ENCODE data around the gene E2F4.
A peak's percentile ranks its signal among the peaks of the same experiment; 100 is the strongest.

The E2F4 gene

DNA sequence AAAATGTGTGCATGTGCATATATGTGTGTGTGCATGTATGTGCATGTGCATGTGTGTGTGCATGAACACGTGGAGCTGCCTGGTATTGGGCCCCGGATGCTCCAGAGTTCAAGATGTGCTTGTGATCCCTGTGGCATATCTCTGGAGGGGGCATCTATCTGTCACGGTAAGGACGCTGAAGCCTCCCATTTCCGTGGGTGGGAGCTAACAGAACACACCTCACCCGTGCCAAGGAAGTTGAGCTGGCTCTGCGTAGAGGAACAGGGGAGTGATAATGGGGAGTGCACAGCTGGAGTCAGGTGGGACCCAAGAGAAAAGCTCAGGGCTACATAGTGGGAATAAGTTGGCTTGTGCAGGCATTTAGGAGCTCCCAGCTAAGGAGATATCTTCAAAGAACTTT lies 19.7 kb downstream of the E2F4 start:
- DNase-seq, result no peak

DNA sequence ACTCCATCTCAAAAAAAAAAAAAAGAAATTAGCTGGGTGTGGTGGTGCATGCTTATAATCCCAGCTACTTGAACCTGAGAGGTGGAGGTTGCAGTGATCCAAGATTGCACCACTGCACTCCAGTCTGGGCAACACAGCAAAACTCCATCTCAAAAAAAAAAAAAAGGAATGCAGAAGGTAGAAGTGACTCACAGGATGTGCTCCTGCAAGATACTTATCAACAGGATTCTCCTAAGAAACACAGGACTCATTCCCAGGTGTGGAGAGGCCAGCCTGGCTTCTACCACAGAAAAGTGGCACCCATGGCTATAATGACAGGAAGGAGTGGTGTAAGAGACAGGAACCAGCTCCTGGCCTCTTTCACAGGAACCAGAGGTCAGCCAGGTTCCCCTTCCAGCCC lies 20.8 kb downstream of the E2F4 start:
- no peak for DNase-seq

DNA sequence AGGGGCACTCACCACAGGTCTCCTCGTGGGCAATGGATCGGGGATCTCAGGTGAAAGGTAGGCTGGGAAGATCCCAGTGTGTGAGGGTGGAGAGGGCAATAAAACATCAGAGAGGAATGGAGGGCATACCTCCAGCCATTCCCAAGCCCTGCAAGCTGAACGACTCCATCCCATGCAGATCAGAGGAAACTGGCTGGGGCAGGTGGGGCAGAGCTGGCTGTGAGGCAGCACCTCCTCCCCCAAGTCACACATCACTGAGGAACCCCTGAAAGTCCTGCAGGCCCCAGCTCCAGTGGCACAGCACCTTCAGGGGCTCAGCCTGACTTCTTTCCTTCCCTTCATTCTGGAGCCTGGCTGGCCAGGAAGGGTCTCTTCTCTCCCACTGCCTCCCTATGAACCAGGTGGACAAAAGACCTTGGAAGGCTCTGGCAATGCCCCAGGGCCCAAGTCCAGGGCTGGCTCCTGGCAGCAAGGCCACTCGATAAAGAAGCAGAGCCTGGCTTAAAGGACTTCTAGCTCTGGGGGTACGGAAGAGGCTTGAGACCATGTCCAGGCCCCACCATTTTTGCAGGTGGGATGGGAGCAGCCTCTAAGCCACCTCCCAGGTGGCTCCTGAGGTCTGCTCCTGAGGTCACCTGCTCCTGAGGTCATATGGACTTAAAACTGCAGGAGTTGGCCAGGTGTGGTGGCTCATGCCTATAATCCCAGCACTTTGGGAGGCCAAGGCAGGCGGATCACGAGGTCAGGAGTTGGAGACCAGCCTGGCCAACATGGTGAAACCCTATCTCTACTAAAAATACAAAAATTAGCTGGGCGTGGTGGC lies 21.5 kb downstream of the E2F4 start:
- DNase-seq, result no peak

DNA sequence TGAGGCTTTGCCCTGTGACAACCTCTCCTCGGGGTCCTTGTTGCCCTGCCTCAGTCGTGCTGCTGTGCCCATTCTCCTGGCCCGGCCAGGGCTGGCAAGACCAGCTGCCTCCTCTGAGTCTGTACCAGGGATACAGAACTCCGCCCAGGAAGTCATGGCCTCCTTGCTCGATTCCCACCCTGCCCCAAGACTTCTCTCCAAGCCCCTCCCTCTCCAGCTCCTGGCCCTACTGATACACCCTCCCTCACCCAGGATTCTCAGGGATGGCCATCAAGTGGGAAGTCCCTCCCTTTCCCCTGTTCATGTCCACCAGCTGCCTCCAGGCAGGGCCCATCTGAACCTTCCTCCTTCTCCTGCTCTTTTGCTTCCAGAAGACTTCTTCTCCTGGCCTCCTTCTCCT lies 23.8 kb downstream of the E2F4 start:
- DNase-seq, result no peak

DNA sequence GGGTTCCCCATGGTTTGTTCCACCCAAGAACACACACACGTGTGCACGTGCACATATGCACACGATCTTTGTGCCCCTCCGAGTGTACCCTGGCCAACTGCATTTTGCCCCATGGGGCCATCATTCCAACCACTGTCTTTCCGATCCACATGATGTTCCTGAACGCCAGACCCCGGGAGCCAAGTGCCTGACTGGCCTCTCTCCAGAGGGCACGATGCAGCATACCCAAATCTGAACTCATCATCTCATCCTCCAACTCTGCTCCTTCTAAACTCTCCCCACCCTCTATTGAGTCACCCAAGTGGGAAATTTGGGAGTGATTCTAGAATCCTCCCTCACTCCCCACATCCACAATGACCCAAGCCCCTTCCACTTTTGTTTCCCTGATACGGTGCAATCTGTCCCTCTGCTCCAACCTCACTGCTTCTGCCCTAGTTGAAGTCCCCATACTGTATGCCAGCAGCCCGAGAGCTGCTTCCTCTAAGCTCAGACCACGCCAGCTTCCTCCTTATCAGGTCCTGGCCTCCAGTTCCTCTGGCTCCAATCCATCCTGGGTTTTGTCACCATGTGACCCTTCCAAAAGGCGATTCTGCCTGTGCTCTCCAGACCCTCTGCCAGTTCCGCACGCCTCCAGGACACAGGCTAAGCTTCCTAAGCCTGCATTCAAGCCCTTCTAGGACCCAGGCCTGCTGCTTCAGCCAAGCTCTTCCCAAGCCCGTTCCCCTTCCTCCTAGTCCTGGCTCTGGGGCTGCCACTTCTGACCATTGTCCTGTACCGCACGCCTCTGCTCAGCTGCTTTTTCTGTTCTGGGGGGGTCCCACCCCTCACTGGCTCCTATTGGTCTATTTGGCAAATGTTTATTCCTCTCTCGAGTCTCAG lies 24.9 kb downstream of the E2F4 start:
- DNase-seq, result no peak

DNA sequence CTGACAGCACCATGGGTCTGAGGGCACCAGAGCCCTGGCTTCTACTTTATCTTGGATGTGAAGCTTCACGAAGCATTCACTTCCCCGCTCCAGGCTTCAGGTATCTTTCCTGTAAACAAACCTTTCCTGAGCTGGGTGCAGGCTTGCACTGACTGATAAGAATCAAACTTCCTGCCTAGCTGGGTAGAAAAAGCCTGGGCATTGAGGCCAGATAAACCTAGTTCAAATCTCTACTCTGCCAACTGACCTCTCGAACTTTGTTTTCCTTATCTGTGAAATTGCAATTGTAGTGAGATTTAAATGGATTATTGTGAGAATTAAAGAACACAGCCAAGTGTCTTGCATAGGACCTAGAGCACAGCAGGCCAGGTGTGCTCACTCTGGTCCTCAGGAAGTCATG lies 32.0 kb downstream of the E2F4 start:
- no peak for DNase-seq

DNA sequence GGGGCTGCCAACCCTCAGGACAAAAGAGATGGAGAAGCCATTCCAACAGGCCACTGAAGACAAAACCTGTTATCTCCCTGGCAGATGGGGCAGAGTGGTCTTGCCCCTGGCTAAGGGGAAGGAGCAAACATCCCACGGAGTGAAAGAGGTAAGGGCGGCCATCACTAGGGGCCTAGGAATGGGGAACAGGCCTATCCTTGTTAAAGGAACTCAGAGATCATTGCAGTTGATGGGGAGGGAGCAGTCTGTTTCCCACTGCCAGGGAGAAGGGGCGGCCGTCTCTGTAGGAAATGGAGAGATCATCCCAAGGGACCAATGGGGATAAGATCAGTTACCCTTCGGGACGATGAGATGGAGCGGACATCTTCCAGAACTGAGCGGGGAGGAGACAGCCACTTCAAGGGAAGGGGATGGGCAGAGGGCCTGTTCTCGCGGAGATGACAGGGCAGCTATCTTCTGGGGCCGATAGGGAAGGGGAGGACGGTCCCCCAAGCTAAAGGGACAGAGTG lies 34.4 kb downstream of the E2F4 start:
- no peak for DNase-seq

DNA sequence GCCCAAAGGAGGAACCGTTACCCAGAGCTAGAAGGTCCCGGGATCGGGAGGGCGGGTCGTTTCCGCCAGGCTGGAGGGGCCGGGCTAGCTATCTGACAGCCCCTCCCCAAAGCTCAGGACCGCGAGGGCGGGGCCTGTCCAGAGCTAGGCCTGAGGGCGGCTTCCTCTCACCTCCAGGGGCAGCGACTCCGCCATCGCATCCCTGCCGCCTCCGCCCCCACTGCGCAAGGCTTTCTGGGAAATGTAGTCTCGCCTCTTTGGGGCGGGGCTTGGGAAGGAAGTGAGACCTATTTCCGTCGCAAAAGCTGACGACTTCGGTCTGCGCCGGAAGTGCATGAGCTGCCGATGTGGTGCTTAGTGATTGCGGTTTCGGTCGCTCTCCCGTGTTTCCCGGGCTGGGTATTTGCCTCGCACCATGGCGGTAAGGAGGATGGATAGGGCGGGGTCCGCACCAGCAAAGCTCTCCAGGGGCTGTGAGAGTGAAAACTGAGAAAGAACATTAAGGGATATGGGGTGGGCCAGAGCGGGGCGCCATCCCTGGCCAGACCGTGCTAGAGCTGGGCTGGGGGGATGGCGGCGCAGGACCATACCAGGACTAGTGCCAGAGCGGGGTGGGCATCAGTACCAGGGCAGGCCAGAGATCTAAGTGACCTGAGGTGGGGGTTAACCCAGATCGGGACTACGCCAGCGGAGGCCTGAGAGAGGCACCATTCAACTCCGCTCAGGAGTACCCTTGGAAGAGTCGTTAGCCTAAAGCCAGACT lies 35.0 kb downstream of the E2F4 start, which contains the start of gene TMEM208:
TSS of gene TMEM208 (plus strand) at position 327 of the 763 bp plus-strand sequence. CDS start at position 416, 89 bp downstream.
- peak; percentile 96 to 97 for DNase-seq

DNA sequence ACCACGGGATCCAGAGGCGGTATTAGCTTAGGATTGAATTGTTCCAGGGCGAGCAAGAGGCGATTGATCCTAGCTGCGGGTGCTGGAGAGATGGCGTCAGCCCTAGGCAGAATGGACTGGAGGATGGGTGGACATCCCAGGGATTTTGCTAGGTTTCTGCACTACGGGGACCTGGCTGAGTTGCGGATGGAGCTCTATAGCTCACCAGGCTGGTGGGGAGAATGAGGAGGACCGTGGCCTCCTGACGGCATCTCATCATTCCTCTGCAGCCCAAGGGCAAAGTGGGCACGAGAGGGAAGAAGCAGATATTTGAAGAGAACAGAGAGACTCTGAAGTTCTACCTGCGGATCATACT lies 35.6 kb downstream of the E2F4 start:
- no peak for DNase-seq

DNA sequence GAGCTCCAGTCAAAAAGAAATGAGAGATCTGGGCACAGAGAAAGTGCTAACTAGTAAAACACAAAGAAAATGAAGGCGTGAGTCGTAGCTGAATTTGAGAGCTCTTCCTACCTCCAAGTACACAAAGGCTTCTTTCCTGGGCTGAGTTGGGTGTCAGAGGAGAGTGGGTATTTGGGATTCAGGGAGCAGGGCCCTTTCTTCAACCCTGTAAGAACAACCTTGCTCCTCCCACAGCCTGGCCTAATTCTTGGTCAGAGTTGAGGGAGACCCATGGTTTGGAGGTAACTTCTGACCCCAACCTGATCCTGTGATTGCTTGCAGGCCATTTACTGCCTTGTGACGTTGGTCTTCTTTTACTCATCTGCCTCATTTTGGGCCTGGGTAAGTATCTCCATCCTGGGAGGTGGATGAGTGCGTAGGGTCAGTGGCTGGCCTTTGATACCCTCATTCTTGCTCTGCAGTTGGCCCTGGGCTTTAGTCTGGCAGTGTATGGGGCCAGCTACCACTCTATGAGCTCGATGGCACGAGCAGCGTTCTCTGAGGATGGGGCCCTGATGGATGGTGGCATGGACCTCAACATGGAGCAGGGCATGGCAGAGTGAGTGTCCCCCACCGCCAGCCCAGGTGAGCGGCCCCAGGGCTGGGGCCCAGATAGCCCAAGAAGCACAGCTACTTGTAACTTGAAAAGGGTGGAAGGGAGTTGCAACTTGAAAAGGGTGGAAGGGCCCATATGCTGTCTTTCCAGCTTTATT lies 36.3 kb downstream of the E2F4 start:
- no peak for DNase-seq

DNA sequence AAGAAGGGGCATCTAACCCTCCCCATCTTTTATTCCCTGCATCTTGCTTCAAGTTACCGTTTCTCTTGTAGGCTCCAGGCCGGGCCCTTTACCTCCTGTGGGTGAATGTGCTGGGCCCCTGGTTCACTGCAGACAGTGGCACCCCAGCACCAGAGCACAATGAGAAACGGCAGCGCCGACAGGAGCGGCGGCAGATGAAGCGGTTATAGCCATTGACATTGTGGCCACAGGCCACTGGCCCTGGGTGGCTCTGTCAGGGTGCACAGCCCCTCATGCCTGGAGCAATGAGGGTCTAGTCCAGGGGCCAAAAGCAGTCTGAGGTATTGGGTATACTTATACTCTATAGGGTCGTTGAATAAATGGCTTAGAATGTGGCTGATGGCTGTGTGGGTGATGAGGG lies 37.0 kb downstream of the E2F4 start:
- no peak for DNase-seq

DNA sequence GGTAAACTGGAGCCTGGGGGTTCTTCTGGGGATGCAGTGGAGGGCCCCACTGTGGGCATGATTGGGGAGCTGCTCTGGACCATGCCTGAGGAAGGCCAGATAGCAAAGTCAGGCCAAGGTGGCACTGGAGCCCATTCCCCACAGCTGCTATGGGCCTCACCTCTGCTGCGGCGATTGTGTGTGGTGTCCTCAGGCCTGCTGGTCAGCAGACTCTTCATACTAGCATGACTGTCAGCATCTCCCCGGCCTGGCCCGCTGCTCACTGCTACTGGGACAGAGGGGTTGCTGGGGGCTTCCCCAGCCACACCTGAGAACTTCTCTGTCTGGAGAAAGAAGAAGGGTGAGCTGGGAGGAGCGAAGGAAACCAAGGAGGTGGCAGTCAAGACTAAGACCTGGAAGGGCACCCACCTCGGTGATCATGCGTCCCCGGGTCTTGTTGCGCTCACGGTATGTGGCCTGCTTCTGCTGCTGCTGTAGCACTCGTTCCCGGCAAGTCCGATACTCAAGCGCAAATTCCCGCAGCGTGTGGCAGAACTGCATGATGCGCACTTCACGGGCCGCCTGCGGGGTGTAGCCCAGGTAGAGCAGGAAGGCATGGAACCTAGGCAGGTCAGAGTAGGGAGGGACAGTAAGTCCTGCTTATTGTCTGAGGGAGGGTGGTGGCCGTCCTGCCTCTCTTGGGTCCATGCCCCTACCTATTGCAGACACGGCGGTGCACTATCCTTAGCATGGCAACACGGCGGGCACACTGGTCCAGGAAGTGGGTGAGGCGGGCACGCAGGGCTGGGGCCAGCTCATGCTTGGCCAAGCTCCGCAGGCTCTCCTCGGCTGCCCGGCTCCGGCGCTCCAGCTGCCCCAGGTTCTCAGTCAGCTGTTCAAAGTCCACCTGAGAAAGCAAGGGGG lies 38.2 kb downstream of the E2F4 start:
- DNase-seq, result no peak

DNA sequence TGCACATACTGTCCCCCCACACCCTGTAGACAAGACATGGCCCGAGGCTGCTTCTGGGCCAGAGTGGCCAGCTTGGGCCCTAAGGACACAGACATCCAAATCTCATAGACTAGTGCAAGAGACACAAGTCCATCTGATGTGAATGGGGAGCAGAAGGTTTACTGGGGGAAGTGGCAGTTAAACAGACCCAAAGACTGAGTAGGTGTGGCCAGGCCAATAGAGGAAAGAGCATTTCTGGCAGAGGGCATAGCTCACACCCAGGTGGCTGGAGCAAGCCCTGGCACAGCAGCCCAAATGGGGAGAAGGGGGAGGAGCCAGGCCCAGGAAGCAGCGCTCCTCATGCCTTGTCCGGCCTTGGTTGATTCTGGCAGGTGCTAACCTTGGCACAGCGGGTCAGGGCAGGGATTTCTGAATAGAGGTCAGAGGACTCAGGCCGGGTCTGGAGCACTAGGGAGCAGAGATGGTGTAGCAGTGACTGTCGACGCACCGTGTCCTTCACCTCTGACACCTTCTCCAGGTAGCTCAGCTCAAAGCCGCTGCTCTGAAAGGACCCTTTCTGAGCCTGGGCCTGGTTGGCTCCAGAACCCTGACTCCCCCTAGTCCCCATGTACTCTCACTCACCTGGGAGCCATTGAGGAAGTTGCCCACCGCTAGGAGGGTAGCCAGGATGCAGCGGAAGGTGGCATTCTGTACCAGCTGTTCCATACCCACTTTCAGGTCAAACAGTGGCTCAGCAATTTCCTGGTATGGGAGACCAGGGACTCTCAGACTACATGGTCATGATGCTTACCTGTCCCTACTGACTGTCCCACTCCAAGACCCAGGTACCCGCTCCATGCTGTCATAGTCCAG lies 39.1 kb downstream of the E2F4 start:
- DNase-seq, result no peak

DNA sequence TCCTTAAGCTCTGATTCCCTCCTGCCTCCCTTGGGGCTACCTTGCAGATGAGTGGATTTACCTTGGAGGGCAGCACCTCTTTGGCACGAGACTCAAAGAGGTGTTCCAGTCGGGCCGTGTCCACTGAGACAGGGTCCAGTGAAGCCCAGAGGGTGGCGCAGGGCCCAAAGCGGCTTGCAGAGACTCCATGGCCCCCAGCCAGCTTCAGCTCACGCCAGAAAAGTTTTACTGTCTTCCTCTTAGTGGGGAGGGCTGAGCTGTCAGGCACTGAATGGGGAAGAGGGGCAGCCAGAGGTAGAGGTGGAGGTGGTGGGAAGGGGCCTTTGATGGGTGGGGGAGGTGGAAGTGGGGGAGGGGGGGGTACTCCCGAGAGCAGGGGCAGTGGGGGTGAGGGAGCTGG lies 41.6 kb downstream of the E2F4 start:
- no peak for DNase-seq

DNA sequence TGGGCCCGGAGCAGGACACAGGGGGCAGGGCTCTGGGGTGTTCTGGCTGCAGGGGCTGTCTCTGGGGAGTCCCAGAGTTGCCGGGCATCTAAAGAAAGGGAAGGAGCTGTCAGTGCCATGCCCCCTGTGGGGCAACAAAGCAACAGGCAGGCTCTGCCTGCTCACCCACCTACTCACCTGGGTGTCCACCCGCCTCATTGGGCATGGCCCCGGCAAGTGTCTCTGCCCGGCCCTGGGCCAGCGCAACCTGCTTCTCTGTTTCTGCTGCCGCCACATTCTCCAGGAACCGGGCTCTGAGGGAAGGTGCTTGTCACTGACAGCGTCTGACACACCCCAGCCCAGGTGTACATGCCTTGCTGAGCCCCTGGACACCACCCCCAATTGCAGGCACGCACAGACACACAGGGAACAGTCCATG lies 42.2 kb downstream of the E2F4 start:
- no peak for DNase-seq

DNA sequence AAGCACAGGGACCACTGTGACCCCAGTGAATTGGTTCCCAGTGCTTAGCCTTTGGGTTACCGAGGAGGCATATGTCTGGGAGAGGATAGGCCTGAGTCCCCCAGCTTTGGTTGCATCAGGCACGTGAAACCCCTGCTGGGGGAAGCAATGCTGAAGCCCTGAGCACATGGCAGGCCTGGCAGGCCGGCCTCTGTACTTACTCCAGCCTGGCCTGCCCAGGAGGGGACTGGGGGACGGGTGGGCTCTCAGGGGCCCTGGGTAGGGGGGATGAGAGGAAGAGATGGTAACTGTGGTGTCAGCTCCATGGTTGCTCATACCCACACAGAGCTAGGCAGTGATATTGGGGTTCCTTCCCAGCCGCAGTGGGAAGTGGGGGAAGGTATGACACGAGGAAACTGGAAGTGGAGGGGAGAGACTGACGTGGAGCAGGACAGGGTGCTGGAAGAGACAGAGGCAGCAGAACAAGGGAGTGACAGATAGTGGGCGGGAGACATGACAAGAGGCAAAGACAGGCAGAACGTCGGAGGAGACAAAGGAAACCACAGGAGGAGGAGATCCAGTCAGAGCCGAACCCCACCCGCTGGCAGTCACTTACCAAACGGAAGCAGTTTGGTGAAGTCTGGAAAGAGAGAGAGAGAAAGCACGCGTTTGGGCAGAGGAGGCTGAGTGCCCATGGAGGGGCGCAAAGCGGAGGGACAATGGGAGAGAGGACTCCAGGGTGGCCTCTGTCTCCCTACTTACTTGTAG lies 44.0 kb downstream of the E2F4 start:
- DNase-seq, result peak in 1 of 2 experiments; percentile 40

DNA sequence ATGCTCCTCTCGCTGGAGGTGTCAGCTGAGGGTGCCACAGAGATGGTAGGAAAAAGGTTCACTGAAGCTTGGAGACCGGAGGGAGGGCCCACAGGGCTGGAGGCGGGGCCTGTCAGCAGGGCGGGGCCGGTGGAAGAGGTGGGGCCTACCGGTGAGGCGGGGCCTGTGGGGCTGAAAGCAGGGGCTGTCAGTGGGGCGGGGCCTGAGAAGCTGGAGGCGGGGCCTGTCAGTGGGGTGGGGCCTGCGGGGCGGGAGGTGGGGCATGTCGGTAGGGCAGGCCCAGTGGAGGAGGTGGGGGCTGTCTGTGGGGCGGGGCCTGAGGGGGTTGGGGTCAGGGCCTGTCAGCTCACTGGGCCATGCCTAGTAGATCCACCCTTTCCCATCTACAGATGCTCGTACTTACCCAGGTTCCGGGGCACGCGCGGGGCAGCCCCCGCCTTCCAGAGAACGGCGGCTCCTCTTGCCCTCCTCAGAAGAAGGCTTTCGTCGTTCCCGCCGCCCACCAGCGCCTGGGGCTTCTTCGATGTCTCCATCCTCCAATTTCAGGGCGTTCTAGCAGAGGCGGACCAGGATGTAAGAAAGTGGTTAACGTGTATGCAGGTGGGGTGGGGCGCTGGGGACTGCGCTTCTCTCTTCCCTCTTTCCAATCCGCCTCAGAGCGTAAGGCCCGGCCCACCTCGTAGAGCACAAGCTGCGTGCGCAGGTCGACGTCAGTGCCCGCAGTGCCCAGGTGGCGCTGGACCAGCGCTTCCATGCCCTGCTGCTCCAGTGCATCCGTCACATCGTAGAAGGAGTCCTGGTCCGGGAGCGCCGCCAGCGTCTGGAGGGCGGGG lies 44.8 kb downstream of the E2F4 start:
- DNase-seq, result peak; percentile 51 to 66
